Parathyroid adenoma (tissue), 2 donors: ENCODE measurements around the gene TNK2.
"Not testable (repeated sequence)": the region's sequence is repeated elsewhere in the genome, so short reads cannot be mapped to it uniquely, and the experiment has no call there.

Experiments used
- H2AFZ ChIP-seq: fragments of 300-600 bp; sonication (generic); one replicate; pipeline ENCODE4 v1.7.0; 2017; ENCODE audit warnings: antibody characterized with exemption, mild to moderate bottlenecking
- H3K27ac ChIP-seq: fragments of 300-600 bp; sonication (generic); one replicate; pipeline ENCODE4 v1.7.0; 2017
- H3K27me3 ChIP-seq: fragments of 300-600 bp; sonication (generic); one replicate; pipeline ENCODE4 v1.7.0; 2017; ENCODE audit warnings: low read length; ENCODE audit not compliant: control insufficient read depth, insufficient read depth
- H3K36me3 ChIP-seq: fragments of 300-600 bp; sonication (generic); one replicate; pipeline ENCODE4 v1.7.0; 2017; ENCODE audit warnings: low read length; ENCODE audit not compliant: control insufficient read depth, insufficient read depth
- H3K4me1 ChIP-seq: fragments of 300-600 bp; sonication (generic); one replicate; pipeline ENCODE4 v1.7.0; 2017; ENCODE audit warnings: control low read depth
- H3K4me2 ChIP-seq: fragments of 300-600 bp; sonication (generic); one replicate; pipeline ENCODE4 v1.7.0; 2017; ENCODE audit warnings: low read length
- H3K4me3 ChIP-seq: fragments of 300-600 bp; sonication (generic); one replicate; pipeline ENCODE4 v1.7.0; 2017; ENCODE audit warnings: low read depth, low read length
- H3K79me2 ChIP-seq: fragments of 300-600 bp; sonication (generic); one replicate; pipeline ENCODE4 v1.7.0; 2017; ENCODE audit warnings: control low read depth
- H3K9ac ChIP-seq: fragments of 300-600 bp; sonication (generic); one replicate; pipeline ENCODE4 v1.7.0; 2017; ENCODE audit warnings: mild to moderate bottlenecking
- H3K9me3 ChIP-seq: fragments of 300-600 bp; sonication (generic); one replicate; pipeline ENCODE4 v1.7.0; 2017; ENCODE audit warnings: low read length; ENCODE audit not compliant: control insufficient read depth
- TF ChIP-seq, protein P1 (sequence below): fragments of 300-600 bp; sonication (generic); IDR thresholded peaks from one replicate; pipeline ENCODE4 v1.7.0; 2017; ENCODE audit warnings: antibody characterized with exemption, mild to moderate bottlenecking
- donor health status: primary hyperparathyroidism.

The TNK2 gene

DNA sequence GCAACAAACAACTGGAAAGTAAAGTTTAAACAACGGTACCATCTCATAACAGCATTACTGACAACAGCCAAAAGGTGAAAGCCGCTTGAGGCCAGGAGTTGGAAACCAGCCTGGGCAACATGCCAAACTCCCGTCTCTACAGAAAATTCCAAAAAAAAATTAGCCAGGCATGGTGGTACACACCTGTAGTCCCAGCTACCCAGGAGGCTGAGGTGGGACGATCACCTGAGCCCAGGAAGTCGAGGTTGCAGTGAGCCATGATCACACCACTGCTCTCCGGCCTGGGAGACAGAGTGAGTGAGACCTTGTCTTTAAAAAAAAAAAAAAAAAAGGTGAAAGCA lies 4.4 kb downstream of the TNK2 start:
- Histone ChIP-seq H3K36me3 (no peaks in the 10 kb centered on the region), H3K4me3 (no peak overlapping the region), H3K9me3 (no peaks in the 10 kb centered on the region), H3K79me2 (no peaks in the 10 kb centered on the region), H2AFZ (no peak overlapping the region), H3K4me1 (no peaks in the 10 kb centered on the region), H3K4me2 (no peak overlapping the region), H3K9ac (no peak overlapping the region), H3K27me3 (no peaks in the 10 kb centered on the region), H3K27ac (no peak overlapping the region)
- TF ChIP-seq, protein P1, sequence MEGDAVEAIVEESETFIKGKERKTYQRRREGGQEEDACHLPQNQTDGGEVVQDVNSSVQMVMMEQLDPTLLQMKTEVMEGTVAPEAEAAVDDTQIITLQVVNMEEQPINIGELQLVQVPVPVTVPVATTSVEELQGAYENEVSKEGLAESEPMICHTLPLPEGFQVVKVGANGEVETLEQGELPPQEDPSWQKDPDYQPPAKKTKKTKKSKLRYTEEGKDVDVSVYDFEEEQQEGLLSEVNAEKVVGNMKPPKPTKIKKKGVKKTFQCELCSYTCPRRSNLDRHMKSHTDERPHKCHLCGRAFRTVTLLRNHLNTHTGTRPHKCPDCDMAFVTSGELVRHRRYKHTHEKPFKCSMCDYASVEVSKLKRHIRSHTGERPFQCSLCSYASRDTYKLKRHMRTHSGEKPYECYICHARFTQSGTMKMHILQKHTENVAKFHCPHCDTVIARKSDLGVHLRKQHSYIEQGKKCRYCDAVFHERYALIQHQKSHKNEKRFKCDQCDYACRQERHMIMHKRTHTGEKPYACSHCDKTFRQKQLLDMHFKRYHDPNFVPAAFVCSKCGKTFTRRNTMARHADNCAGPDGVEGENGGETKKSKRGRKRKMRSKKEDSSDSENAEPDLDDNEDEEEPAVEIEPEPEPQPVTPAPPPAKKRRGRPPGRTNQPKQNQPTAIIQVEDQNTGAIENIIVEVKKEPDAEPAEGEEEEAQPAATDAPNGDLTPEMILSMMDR, result no peak

DNA sequence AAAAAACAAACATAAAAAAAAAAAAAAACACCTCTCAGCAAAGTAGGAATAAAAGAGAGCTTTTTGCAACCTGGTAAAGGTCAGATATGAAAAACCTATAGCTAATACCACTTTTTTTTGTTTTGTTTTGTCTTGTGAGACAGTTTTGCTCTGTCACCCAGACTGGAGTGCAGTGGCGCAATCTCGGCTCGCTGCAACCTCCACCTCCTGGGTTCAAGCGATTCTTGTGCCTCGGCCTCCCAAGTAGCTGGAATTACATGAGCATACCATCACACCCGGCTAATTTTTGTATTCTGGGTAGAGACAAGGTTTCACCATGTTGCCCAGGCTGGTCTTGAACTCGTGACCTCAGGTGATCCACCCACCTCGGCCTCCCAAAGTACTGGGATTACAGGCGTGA lies 5.7 kb downstream of the TNK2 start:
- not testable (repeated sequence) for H3K27ac ChIP-seq, H3K9ac ChIP-seq, H3K27me3 ChIP-seq, H3K9me3 ChIP-seq, H3K79me2 ChIP-seq, H3K4me2 ChIP-seq, H3K4me1 ChIP-seq, H3K36me3 ChIP-seq, H3K4me3 ChIP-seq, H2AFZ ChIP-seq

DNA sequence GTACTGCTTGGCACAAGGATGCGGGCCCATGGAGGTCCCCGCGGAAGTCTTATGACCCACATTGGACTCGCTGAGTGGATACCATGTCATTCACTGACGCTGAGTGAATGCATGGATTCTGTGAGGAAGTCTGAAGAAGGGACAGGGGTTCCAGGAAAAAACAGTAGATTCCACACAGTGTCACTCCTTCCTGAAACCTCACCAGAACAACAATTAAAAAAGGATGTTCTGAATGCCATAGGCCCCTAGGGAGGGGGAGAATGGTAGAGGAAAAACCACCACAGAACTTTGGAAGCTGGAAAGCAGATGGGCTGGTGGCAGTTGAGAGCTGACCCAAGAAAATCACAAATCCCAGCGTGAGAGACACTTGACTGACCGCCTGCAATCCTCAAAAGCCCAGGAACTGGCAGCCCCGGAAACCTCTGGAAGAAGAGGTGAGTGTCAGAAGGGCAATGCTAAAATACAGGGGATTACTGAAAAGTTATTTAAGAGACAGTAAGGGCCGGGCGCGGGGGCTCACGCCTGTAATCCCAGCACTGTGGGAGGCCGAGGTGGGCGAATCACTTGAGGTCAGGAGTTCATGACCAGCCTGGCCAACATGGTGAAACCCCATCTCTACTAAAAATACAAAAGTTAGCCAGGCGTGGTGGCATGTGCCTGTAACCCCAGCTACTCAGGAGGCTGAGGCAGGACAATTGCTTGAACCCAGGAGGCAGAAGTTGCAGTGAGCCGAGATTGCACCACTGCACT lies 6.3 kb downstream of the TNK2 start:
- H3K36me3 ChIP-seq, H3K9me3 ChIP-seq, H3K27me3 ChIP-seq, H3K9ac ChIP-seq, H3K79me2 ChIP-seq, H3K27ac ChIP-seq, H2AFZ ChIP-seq, H3K4me2 ChIP-seq, H3K4me3 ChIP-seq, H3K4me1 ChIP-seq: not testable (repeated sequence)

DNA sequence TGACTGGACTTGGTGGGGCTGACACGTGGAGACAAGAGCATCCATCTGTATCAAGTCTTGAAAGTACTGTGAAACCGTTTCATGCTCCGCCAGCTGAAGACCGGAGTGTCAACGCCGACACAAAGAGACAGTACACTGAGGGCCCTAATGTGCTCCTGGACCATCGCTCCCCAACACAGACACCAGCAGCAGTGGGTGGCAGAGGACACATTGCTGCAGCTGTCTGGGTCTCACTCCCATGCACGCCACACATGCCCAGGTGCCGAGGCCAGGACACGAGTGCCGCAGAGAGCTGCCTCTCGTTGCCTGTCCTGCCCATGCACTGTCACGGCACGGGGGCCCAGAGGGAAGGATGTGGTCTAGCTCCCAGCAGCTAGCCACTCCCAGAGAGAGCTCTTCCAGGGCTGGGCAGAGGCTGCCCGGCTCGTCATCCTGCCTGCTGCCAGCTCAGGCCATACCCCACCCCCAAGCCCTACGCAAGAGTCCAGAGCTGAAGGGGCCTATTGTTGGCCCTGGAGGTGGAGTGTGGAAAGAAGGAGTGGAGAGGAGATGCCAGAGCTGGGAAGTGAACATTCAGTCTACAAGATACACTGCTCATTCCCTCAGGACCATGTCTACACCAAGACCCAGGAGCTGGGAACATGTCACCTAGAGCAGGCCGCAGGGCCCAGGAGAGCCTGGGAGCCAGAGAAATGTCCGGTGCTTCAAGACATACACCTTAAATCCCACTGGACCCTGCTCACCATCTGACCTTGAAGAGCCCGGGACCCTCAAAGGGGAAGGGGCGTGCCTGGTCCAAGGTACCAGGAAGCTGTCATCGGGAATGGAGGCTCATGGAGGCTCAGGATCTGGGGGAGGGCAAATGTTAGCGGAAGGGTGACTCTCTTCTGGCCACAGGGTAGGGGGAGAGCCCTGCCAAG lies 7.7 kb downstream of the TNK2 start:
- Histone ChIP-seq H3K4me1 (peaks cover 14% of the 10 kb centered on the region), H3K9me3 (no peaks in the 10 kb centered on the region), H2AFZ (no peak overlapping the region), H3K9ac (no peak overlapping the region), H3K27me3 (no peaks in the 10 kb centered on the region), H3K4me3 (no peak overlapping the region), H3K79me2 (no peaks in the 10 kb centered on the region), H3K4me2 (no peak overlapping the region), H3K36me3 (no peaks in the 10 kb centered on the region), H3K27ac (no peak overlapping the region)
- TF ChIP-seq, protein P1, result no peak

DNA sequence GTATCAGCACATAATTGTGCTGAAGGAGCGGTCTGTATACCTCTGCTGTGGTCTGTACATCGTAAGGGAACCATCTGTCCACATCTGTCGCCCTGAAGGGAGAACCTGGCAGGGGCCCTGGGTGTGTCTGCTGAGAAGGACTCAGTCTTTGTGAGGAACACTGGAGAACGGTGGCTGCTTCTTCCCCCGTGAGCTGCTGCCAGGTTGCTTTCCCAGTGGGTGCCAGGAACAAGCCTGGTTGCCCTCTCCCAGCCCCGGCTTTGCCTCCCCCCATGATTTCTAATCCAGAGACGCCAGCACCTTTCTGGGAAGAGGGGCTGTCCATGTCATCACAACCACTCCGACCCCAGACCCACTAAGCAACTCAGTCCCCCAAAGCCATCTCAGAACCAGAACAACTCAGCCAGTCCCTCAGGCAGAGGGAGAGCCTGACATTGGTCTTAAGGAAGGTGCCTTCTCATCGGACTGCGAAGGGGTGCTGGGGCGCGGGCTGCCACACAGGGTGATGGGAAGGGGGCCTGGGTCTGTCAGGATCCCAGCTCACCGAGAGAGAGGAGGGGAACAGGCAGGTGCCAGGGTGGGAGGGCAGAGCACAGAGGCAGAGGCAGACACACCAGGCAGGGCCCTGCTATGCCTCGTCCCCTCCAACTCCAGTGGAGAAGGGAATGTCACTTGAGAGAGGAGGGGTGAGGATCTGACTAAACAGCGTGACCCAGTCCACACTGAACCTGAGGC lies 8.5 kb downstream of the TNK2 start:
- TF ChIP-seq, protein P1, result no peak
- Histone ChIP-seq H3K4me1 (peaks cover 21% of the 10 kb centered on the region), H3K4me3 (no peak overlapping the region), H3K9me3 (no peaks in the 10 kb centered on the region), H2AFZ (no peak overlapping the region), H3K36me3 (no peaks in the 10 kb centered on the region), H3K9ac (no peak overlapping the region), H3K27me3 (no peaks in the 10 kb centered on the region), H3K79me2 (no peaks in the 10 kb centered on the region), H3K4me2 (no peak overlapping the region), H3K27ac (no peak overlapping the region)
